GM20000 (cell line): ENCODE data around the gene RASGRF2.

Experiments used
- DNase-seq: peaks from one replicate; pipeline ENCODE4 v3.0.0; 2012; ENCODE audit warnings: low spot score
- TF ChIP-seq, protein P1 (sequence below): IDR thresholded peaks from 2 replicates; pipeline ENCODE4 v1.5.1; 2012; ENCODE audit warnings: mild to moderate bottlenecking, control low read depth; ENCODE audit errors: extremely low read depth, missing control alignments

The RASGRF2 gene

DNA sequence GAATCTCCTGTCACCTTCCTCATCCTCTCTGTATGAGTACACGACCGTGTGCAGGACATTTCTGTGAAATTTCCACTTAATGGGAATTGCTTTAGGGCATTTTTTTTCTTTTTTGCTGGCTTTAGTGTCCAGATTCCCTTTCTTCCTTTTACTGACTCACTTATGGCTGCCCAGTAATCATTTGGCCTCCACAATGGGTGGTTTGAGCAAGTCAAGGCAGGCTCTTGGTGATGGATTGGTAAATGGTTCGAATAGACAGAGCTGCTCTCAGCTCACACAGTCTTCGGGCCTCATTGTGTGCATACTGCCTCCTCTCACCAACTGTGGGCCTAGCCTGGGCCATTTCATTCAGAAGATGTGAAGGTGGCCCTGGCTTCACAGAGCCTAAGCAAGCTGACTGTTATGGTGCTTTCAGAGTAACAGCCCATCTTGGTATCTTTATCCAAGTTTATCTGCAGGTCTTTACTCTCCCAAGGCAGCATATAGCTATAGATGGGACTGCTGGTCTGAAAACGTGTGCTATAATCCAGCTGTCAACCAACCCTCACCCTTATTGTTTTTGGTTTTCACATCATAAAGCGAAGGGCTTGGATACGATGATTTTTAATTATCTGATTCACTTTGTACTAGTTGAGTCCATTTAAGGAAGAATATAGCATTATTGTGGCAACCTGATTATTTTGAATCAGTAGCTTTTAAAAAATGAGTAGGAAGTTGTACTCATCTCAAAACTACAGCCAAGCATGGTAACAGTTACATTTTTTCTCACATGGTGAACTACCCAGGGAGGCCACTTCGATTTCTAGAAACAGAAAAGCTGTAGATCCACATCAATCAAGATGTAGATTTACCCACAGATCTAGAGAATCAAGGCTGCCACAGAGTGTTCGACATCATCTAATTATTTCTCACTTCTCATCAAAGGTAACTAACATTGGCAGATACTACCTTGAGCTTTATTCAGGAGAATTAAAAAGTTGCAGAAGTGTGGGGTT lies 222.5 kb downstream of the RASGRF2 start:
- TF ChIP-seq, protein P1, sequence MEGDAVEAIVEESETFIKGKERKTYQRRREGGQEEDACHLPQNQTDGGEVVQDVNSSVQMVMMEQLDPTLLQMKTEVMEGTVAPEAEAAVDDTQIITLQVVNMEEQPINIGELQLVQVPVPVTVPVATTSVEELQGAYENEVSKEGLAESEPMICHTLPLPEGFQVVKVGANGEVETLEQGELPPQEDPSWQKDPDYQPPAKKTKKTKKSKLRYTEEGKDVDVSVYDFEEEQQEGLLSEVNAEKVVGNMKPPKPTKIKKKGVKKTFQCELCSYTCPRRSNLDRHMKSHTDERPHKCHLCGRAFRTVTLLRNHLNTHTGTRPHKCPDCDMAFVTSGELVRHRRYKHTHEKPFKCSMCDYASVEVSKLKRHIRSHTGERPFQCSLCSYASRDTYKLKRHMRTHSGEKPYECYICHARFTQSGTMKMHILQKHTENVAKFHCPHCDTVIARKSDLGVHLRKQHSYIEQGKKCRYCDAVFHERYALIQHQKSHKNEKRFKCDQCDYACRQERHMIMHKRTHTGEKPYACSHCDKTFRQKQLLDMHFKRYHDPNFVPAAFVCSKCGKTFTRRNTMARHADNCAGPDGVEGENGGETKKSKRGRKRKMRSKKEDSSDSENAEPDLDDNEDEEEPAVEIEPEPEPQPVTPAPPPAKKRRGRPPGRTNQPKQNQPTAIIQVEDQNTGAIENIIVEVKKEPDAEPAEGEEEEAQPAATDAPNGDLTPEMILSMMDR = no peak
- no peak for DNase-seq

DNA sequence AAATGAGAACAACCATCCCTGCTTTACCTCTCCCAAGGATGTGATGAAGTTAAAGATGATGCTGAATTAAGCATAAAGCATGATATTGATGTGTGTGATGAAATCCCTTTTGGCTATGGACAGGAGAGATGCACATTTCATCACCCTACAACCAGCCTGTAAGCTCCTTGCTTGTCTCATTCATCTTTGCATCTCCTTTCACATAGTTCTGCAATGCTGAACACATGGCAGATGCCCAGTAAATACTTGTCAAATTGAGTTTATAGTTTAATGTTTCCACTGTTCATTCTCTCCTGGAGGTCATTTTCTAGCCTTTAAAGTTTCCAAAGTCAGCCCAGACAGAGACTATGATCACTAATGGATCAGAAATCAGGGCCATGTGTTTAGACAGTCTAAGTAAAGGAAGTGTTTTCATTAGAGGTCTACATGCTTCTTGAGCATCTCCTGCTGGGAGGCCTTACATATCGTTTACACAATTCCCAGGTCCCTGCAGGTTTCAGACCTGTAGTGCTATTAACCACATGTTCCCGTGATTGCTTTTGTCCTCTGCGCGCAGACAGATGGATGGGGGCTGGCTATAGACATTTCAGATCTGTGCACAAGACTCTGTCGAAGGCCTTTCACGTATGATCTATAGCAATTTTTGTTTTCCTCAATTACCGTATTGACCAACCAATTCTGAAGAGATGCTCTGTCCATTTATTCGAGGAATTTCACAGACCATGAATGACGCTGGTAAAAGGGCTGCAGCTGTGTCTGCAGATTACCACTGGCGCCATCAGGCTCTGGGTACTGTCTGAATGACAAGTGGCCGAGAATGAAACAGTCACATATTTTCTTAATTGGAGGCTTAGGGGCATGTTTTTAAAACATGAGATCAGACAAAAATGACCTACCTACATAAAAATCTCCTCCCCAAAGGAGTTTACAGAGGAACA lies 223.9 kb downstream of the RASGRF2 start:
- TF ChIP-seq, protein P1 = no peak
- DNase-seq = no peak

- no peak for DNase-seq
- TF ChIP-seq, protein P1 = no peak
Measured at GRCh38 chr5:81184749-81185110, 224.6 kb downstream of the RASGRF2 start.

DNA sequence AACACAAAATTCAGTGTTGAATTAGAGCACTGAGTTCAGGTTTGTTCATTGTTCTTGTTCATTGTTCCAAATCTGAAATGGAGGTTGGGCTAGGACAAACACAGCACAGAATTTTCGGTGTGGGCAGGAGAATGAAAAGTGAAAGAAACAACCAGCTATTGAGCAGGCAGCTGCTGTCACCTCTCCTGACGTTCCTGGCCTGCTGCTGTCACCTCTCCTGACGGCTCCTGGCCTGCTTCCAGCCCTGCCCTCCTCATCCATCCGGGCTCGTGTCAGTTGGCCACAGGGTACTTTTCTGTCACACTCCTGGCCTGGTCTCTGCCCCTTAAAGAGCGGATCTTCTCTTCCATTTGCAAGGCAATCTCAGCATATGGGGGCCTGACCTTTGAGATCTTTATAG lies 227.7 kb downstream of the RASGRF2 start:
- peak; percentile 27 for DNase-seq
- TF ChIP-seq, protein P1 = no peak

- TF ChIP-seq, protein P1 = no peak
- DNase-seq = no peak
Measured at GRCh38 chr5:81188962-81189361, 228.8 kb downstream of the RASGRF2 start.

DNA sequence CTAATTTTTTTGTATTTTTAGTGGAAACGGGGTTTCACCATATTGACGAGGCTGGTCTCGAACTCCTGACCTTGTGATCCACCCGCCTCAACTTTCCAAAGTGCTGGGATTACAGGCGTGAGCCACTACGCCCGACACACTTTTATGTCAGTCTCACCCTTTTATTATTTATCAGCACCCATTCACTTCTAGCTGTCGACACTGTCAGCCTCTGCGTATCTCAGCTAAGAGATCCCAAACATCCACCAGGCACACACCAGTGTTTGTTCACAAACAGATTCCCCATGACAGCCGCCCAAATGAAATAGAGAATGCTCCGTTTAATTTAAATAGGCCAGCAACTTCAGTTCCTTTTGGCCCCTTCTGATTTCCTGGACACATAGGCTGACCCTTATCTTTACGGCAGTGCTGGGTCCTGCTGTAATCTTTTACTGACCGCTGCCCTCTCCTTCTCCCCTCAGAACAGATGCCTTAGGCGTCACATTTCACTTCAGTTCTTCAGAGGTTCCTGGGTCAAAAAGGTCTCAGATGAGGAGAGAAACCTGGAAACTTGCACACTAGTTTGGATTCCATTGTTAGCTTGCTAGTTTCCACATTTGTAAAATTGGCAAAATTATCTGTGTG lies 229.8 kb downstream of the RASGRF2 start:
- no peak for DNase-seq
- TF ChIP-seq, protein P1 = no peak
